Duodenal mucosa (tissue), 2 donors: ENCODE data around the gene VARS2.

Experiments used
- H3K27ac ChIP-seq: one replicate; pipeline ENCODE4 v1.7.0; 2013; ENCODE audit warnings: low read depth, low read length
- H3K27me3 ChIP-seq, 2 donors: one replicate each; pipeline ENCODE4 v1.7.0; 2013; ENCODE audit warnings: low read length in 2 of 2, control low read depth in 1 of 2; ENCODE audit not compliant: insufficient read depth in 2 of 2, control insufficient read depth in 1 of 2
- H3K36me3 ChIP-seq, 2 donors: one replicate each; pipeline ENCODE4 v1.7.0; 2013; ENCODE audit warnings: low read length in 2 of 2, control low read depth in 1 of 2; ENCODE audit not compliant: insufficient read depth in 2 of 2, control insufficient read depth in 1 of 2
- H3K4me1 ChIP-seq, 2 donors: one replicate each; pipeline ENCODE4 v1.7.0; 2013; ENCODE audit warnings: low read length in 2 of 2, control low read depth in 1 of 2; ENCODE audit not compliant: insufficient read depth in 2 of 2, control insufficient read depth in 1 of 2
- H3K4me3 ChIP-seq, 2 donors: one replicate each; pipeline ENCODE4 v1.7.0; 2013; ENCODE audit warnings: low read length in 2 of 2, low read depth in 1 of 2
- H3K9ac ChIP-seq, 2 donors: one replicate each; pipeline ENCODE4 v1.7.0; 2013; ENCODE audit warnings: low read length in 2 of 2, low read depth in 1 of 2
- H3K9me3 ChIP-seq, 2 donors: one replicate each; pipeline ENCODE4 v1.7.0; 2013; ENCODE audit warnings: low read length in 2 of 2, control low read depth in 1 of 2; ENCODE audit not compliant: control insufficient read depth in 1 of 2

The VARS2 gene

GRCh38 chr6:30877419-30878262 is 36.4 kb upstream of the VARS2 start:
- no peaks in the 10 kb centered on the region for H3K27me3 ChIP-seq
- H3K27ac ChIP-seq = peak overlapping the region; percentile 41
- H3K4me1 ChIP-seq = peaks cover 8 to 15% of the 10 kb centered on the region in 2 donors
- no peaks in the 10 kb centered on the region for H3K36me3 ChIP-seq
- H3K9ac ChIP-seq = peak overlapping the region; percentile 48 to 84
- H3K4me3 ChIP-seq = peak overlapping the region; percentile 65 to 68
- H3K9me3 ChIP-seq = no peaks in the 10 kb centered on the region

GRCh38 chr6:30879684-30880427 is 34.2 kb upstream of the VARS2 start:
- Histone ChIP-seq H3K4me1 (peaks cover 13 to 18% of the 10 kb centered on the region in 2 donors), H3K4me3 (no peak overlapping the region), H3K27me3 (no peaks in the 10 kb centered on the region), H3K9me3 (no peaks in the 10 kb centered on the region), H3K36me3 (no peaks in the 10 kb centered on the region), H3K27ac (no peak overlapping the region), H3K9ac (no peak overlapping the region)

- H3K9me3 ChIP-seq = no peaks in the 10 kb centered on the region
- H3K36me3 ChIP-seq = no peaks in the 10 kb centered on the region
- no peak overlapping the region for H3K27ac ChIP-seq
- no peaks in the 10 kb centered on the region for H3K27me3 ChIP-seq
- peaks cover 23 to 27% of the 10 kb centered on the region in 2 donors for H3K4me1 ChIP-seq
- no peak overlapping the region for H3K9ac ChIP-seq
- H3K4me3 ChIP-seq = no peak overlapping the region
Observed at GRCh38 chr6:30880698-30881252, 33.3 kb upstream of the VARS2 start.

- no peak overlapping the region for H3K4me3 ChIP-seq
- peak overlapping the region in 1 of 2 donors; percentile 49 for H3K9ac ChIP-seq
- no peaks in the 10 kb centered on the region for H3K9me3 ChIP-seq
- no peak overlapping the region for H3K27ac ChIP-seq
- H3K36me3 ChIP-seq = no peaks in the 10 kb centered on the region
- no peaks in the 10 kb centered on the region for H3K27me3 ChIP-seq
- peaks cover 31 to 35% of the 10 kb centered on the region in 2 donors for H3K4me1 ChIP-seq
Observed at GRCh38 chr6:30881392-30882203, 32.4 kb upstream of the VARS2 start.

- H3K9me3 ChIP-seq = no peaks in the 10 kb centered on the region
- H3K4me3 ChIP-seq = peak overlapping the region in 1 of 2 donors; percentile 82
- H3K4me1 ChIP-seq = peaks cover 35% of the 10 kb centered on the region in 2 donors
- H3K36me3 ChIP-seq = no peaks in the 10 kb centered on the region
- H3K27me3 ChIP-seq = no peaks in the 10 kb centered on the region
- H3K27ac ChIP-seq = no peak overlapping the region
- peak overlapping the region; percentile 49 to 95 for H3K9ac ChIP-seq
Observed at GRCh38 chr6:30882204-30882758, 31.8 kb upstream of the VARS2 start.

- H3K4me1 ChIP-seq = peaks cover 31 to 35% of the 10 kb centered on the region in 2 donors
- peak overlapping the region; percentile 78 to 82 for H3K4me3 ChIP-seq
Observed at GRCh38 chr6:30882759-30883684, 31.0 kb upstream of the VARS2 start.

GRCh38 chr6:30883685-30884520 is 30.1 kb upstream of the VARS2 start, which contains the start of gene DDR1:
TSS of gene DDR1 (plus strand) at chr6:30884519. CDS start at chr6:30888730, 4,211 bp downstream.
- Histone ChIP-seq H3K9ac (peak within 1 kb of the TSS; percentile 90 to 95), H3K4me1 (peaks cover 31 to 35% of the 10 kb centered on the region in 2 donors), H3K27ac (peak within 1 kb of the TSS; percentile 88), H3K9me3 (no peaks in the 10 kb centered on the region), H3K36me3 (peaks cover 0 to 5% of the 10 kb centered on the region in 2 donors), H3K4me3 (peak within 1 kb of the TSS; percentile 78 to 82), H3K27me3 (no peaks in the 10 kb centered on the region)

More at GRCh38 chr6:30882759-30883684, 31.0 kb upstream of the VARS2 start:
- Histone ChIP-seq H3K27me3 (no peaks in the 10 kb centered on the region), H3K27ac (peak overlapping the region; percentile 88), H3K9me3 (no peaks in the 10 kb centered on the region), H3K36me3 (no peaks in the 10 kb centered on the region), H3K9ac (peak overlapping the region; percentile 90 to 95)
